HG03095 (cell line): ENCODE measurements around the gene PRRX2.

Experiments used
- ATAC-seq: cut with Tn5 transposase; IDR thresholded peaks from one replicate; pipeline ENCODE4 v1.9.1; 2021; ENCODE audit warnings: moderate library complexity; ENCODE audit not compliant: unreplicated experiment

Gene PRRX2

DNA sequence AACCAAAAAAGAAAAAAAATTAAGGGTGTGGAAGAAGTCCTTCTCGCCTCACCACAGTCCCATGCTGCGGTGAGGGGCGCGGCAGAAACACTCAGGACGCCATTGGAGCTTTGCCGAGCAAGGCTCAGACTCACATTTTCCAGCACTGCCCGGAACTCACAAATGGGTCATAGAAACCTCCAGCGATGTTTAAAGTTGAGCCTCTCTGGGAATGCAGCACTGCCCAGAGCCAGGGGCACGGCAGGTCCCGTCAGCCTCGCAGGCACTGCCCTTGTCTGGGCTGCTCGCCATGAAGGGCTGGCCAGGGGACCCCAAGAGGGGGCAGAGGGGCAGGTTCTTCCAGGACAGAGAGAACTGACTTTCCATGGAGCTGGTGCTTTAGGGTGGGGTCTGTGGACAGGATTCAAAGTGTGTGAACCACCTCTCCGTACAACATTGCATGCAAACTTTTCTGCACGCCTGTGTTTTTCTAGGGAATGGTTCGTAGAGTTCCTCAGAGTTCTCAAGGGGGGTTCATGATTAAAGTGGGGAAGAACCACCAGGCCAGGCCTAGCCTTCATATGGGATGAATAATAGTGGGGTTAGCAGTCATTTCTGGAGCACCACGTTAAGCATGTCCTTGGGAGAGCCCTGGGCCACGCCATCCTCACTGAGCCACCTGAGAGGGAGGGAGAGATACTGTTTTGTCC lies 38.4 kb downstream of the PRRX2 start:
- no peak for ATAC-seq

- no peak for ATAC-seq
Observed at GRCh38 chr9:129704807-129705206, 39.4 kb downstream of the PRRX2 start.

DNA sequence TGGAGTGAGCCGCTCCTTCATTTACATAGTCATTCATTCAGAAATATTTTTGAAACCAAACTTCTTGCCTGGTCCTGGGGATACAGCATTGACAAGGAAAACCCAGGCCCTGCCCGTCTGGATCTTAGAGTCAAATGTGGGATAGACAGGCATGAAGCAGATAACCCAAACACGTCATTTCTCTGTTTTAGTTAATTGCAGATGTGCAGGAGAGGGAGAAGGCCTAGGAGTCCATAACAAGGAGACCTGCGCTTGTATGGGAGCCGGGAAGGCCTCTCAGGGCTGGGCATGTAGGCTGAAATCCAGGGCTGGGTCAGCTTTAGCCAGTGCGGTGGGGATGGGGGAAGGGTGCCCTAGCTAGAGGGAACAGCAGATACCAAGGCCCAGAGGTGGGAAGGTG lies 43.3 kb downstream of the PRRX2 start:
- no peak for ATAC-seq

GRCh38 chr9:129709438-129710168 lies 44.2 kb downstream of the PRRX2 start:
- ATAC-seq, result no peak

GRCh38 chr9:129710169-129710453 lies 44.7 kb downstream of the PRRX2 start:
- no peak for ATAC-seq

- ATAC-seq, result no peak
Observed at GRCh38 chr9:129712634-129713401, 47.4 kb downstream of the PRRX2 start.

- ATAC-seq, result no peak
Observed at GRCh38 chr9:129713402-129713679, 47.9 kb downstream of the PRRX2 start.

- no peak for ATAC-seq
Observed at GRCh38 chr9:129714511-129715061, 49.1 kb downstream of the PRRX2 start.

DNA sequence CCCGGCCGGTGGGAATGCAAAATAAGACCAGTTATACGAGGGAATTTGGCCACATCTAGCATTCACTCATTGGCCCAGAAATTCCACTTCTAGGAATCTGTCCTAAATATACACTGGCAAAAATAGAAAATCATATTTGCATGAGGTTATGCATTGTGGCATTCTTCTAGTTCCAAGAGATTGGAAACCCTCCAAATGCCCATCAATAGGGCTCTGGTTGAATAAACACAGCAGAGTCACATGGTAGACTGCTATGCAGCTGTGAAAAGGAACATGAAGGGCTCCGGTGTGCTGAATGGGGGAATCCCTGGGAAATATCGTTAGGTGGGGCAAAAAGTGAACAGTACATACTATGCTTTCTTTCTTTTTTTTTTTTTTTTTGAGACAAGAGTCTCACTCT lies 50.6 kb downstream of the PRRX2 start:
- no peak for ATAC-seq

DNA sequence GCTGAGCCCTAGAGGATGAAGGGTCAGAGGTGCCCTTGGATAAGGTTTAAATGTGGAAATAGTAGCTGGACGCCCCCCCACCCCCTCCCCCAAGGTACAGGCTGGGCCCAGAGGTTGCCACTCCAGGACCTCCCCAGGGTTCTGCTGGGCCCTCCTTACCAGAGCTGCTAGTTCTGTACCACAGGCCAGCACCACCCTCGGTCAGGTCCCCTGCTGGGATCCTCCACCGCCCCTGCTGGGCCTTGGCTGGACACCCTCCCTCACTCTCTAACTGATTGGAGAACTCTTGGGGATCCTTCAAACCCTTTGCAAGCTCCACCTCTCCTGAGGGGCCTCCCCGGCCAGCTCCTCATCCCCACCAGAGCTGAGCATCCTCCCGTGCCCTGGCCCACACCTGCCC lies 52.5 kb downstream of the PRRX2 start:
- no peak for ATAC-seq

DNA sequence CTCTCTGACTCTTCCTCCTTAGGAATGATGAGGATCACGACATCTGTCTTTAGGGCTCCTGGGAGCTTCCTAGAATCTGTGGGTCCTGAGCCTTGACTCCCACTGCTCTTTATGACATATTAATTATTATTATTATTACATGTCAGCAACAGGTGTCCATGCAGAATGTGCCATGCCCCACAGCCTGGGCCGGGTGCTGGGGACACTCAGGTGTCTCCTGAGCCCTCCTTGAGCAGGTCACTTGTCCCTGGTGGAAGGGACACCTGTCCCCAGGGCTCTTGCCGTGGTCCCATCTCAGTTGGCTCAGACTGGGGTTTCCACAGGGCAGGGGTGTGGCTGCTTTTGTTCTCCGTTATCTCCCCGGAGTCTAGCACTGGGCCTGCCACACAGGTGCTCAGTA lies 53.2 kb downstream of the PRRX2 start:
- ATAC-seq, result no peak

- ATAC-seq, result no peak
Observed at GRCh38 chr9:129719135-129719534, 53.7 kb downstream of the PRRX2 start.

- no peak for ATAC-seq
Observed at GRCh38 chr9:129720181-129720864, 54.9 kb downstream of the PRRX2 start.

DNA sequence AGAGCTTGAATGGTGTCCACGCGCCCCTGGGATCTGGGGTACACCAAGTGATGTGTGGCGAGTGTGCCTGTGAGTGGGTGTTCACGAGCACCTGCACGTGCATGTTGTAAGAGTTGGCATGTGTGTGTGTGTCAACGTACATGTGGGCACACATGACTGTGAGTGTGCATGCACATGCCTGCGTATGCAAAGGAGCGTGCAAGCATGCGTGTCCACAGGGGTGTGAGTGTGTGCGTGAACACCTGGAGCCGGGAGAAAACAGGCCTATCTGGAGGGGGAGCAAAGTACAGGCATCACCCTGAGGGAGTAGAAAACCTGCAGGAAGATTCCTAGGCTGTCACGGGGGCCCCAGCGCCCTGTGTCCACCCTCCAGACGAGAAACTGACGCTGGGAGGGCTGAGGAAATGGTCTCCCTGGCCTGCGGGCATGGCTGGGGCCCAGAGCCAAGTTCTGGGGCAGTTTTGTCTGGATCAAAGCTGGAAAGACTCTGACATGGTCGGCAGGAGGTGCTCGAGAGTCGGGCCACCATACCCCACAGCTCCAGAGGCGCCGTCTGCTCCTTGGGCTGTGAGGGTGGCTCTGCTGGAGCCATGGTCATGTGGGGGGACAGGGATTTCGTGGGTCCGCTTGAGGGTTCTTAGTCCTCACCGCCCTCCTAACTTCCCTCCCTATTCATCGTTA lies 55.6 kb downstream of the PRRX2 start:
- ATAC-seq, result no peak

- no peak for ATAC-seq
Observed at GRCh38 chr9:129722913-129723312, 57.5 kb downstream of the PRRX2 start.

DNA sequence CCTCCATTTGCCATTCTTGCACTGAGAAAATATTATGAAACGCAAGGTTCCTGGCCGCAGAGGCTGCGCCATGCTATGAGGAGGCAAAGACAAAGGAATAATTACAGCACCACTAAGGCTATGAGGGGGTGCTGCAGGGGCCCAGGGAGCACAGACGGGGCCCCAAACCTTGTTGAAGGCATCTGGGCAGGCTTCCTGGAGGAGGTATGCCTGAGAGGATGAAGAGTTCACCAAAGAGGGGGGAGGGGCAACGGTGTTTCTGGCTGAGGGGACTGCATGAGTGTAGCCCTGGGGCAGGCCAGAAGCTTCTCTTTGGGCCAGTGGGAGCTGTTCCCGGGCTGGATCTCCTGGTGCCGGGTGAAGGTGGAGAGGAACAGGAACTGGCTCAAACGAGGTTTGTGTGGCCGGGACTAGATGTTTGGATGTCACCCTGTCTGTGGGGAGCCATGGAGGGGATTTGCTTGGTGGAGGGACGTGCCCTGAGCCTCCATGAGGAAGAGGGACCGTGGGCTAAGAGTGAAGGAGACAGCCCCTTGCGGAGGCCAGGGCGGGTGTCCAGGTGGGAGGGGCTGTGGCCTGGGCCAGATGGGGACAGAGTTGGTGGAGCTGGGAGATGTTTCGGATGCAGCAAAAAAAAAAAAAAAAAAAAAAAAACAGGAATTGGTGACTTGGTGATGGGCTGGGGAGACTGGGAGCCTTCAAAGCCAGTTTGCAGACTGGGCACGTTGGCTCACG lies 59.2 kb downstream of the PRRX2 start:
- ATAC-seq, result no peak

GRCh38 chr9:129725795-129726251 lies 60.4 kb downstream of the PRRX2 start:
- no peak for ATAC-seq

- no peak for ATAC-seq
Observed at GRCh38 chr9:129726322-129727160, 61.1 kb downstream of the PRRX2 start.

DNA sequence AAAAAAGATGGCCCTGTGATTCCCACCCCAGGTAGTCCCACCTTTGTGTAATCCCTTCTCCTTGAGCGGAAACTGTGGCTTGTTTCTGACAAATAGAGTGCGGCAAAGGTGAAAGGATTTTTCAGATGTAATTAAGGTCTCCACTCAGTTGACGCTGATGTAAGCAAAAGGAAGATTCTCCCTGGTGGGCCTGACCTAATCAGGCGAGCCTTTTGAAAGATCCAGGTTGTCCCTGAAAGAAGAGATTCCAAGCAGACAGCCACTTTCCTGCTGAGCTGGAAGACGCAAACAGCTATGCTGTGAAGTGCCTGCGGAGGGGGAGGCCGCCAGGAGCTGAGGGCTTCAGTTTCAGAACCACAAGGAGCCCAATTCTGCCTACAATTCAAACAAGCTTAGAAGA lies 63.3 kb downstream of the PRRX2 start:
- ATAC-seq, result no peak
